HT-29 (cell line): ENCODE measurements around the gene HRAS. TPM values are rescaled to one million over a fixed set of nuclear protein-coding genes. Genes with fewer than 3 reads are reported as not detected.

Experiments used
- DNase-seq: peaks from one replicate; pipeline ENCODE4 v3.0.0-alpha.2; 2015; ENCODE audit warnings: low spot score
- total RNA-seq: library from RNA; depleted of rRNA; stranded (reverse); fragments of >200 nt; shearing (Covaris generic); gene quantifications from 2 replicates; pipeline ENCODE4 v1.2.3, GENCODE V29; 2014

HRAS gene
- total RNA-seq, 1 experiment from 2014 or later, result 259 TPM

DNA sequence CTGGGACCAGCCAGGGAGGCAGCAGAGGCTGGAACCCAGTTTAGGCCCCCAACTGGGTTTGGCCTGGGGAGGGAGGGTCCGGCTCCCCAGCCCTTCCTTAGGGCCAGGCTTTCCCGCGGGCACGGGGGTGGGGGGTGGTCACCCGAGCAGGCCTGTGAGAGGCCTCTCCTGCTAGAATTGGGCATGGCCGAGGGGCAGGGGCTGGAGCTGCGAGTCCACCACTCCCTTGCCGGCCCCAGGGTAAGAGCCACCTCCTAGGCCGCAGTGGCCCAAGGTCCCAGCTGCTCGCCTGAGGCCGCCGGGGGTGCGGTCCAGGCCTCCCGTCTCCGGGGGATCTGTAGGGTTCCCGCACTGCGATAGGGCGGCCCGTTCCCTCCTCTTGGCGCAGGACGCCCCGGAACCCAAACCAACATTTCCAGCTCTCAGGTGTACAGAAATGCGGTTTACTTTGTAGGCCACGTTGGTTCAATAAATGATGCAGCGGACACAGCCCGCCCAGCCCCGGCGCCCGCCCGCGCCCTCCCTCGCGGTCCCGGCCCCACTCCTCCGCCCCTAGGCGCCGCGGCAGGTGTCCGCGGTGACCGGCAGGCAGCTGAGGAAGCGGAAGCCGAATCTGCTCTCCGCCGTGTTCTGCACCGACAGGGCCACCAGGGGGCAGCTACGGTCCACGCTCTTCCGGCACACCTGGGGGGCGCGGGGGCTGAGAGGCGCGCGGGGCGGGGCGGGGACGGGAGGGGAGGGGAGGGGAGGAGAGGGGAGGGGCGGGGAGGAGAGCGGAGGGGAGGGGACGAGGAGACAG lies 19.3 kb upstream of the HRAS start:
- peak; percentile 81 for DNase-seq

DNA sequence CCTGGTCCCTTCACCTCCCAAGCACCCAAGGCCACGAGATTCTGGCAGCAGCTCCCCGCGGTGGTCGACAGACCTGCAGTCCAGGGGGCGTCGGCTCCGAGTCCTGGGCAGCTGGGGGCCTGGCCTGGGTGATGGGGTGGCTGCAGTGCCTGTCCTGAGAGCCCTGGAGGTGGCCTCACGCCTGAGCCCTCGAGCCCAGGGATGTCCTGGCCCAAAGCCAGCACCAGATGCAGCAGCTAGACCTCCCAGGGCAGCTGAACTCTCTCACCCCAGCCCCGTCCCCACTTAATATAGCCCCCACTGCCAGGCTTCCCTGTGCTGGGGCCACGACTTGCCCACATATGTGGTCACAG lies 18.6 kb upstream of the HRAS start:
- DNase-seq, result no peak

DNA sequence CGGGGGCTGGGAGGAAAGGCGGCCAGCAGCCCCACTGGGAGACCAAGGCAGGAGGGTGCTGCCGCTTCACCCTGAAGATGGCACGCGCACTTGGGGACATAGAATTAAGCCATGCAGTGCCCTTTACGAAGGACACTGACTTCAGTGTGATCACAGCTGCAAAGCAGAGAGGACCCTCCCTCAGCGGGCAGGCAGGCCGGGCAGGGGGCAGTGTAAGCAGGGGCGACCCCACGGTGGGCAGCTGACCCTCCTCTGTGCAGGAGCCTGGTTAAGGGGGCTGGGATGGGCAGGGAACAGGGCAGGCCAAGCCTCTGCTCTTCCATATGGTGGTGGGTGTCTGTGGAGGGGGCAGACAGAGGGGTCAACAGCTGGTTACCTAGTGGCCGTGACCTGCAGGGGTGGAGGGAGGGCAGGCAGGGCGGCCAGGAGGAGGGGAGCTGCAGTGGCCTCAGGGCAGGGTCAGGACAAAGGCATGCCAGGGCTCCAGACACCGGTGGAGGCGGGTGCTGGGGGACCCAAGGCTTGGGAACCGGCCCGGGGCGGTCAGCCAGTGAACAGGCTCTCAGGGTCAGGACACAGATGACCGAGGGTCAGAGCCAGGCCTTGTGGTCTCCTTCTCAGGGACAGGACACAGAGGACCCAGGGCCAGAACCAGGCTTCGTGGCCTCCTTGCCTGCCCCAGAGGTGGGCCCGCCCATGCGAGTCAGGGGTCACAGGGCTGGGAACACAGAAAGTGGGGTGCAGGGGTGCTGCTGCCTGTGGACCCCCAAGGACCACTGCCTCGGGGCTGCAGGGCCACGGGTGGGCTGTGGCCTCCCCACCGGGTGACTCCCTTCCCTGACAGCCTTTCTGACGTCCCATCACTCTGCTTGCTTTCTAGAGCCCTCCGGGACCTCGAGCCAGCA lies 18.0 kb upstream of the HRAS start:
- DNase-seq, result no peak

DNA sequence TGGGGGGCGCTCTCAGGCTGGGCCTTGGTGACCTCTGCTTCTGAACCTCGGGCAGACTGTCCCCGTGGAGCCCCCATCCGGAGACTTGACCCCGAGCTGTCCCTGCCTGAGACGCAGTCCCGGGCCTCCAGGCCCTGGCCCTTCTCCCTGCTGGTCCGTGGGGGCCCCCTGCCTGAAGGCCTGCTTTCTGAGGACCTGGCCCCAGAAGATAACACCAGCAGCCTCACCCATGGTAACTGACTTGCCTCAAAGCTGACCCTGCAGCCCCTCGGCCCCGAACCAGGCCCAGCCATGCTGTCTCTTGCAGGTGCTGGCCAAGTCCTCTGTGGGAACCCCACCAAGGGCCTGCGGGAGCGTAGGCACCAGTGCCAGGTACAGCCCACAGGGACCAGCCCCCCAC lies 16.2 kb upstream of the HRAS start:
- no peak for DNase-seq

DNA sequence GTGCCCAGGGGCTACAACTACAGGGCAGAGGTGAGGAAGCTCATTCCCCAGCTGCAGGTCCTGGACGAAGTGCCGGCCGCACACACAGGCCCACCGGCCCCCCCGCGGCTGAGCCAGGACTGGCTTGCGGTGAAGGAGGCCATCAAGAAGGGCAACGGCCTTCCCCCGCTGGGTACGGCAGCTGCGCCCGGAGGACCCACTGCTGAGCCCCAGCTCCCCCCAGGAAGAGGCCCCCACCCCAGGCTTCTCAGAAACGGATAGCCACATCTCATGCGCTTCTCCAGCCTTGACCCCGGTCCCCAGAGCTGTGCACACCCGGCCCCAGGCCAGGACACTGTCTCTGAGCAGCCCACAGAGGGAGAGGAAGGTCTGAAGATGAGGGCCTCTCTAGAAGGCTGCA lies 15.8 kb upstream of the HRAS start:
- no peak for DNase-seq

DNA sequence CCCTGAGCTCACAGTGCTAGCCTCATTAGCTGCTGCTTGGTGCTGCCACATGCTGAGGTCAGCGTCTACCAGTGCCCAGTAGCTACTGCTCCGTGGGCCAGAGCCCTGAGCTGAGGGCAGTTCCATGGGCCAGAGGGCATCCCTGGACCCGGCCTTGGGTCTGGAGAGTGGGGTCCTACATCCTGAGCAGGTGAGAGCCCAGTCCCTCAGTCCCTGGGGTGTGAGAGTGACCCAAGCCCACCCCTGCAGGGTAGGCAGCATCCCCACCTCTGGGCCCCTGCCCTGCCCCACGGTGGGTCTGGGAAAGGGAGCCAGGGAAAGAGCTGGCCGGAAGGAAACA lies 15.3 kb upstream of the HRAS start:
- no peak for DNase-seq

DNA sequence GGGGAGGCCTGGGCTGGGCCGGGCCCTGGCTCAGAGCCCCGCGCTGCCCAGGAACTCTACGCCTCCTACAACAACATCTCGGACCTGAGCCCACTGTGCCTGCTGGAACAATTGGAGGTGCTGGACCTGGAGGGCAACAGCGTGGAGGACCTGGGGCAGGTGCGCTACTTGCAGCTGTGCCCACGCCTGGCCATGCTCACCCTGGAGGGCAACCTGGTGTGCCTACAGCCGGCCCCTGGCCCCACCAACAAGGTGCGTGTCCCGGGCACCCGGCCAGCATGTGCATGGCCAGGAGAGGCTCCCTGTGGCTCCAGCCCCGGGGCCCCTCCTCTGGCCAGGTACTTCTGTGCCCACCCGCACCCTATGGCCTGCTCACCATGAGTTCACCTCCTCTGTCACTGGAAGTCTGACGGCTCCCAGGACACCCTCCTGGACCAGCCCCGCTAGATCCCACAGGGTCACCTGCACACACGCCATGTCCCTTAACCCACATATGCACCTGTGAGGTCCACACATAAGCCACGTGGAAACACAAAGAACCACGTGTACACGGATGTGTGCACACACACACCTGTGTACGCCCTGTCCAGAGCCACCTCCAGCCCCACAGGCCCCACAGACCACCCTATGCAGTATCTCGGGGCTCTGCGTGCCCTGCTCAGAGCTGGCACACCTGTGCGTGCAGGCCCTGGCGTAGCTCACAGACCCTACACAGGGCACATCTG lies 14.8 kb upstream of the HRAS start:
- no peak for DNase-seq

DNA sequence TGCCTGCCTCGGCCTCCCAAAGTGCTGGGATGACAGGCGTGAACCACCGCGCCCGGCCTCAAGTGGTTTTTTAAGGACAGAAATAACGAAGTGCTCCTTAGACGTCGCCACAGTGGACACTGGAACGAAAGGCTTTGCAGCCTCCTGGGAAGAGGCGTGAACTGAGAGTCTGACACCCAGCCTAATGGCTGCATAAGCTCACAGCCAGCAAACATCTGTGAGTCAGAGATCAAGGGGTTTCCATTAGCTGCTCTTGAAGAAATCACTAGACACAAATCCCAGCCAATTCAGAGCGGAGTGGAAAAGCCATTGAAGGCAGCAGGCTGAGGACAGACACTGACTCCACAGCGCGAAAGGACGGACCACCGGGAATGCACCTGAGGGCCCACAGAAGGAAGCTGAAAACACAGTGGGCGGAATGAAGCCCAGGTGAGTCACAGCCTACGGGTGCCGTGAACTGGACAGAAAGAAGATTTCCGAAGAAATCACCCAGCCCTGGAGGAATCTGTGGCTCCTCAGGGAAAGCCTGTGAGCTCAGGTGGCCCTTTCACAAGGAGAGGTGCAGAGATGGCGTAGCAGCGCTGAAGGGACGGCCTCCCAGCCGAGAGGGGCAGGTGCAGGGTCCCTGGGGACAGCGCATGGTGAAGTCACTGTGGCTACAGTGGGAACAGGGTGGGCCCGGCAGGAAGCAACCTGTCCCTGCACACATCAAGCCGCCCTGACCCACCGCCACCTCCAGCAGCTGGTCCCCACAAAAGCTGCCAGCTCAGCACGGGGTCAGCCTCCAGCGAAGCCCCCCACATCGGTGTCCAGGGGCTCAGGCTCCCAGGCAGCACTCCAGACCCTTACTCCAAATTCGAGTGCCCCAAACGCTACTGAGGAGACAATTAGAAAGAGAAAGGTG lies 13.6 kb upstream of the HRAS start:
- DNase-seq, result no peak

DNA sequence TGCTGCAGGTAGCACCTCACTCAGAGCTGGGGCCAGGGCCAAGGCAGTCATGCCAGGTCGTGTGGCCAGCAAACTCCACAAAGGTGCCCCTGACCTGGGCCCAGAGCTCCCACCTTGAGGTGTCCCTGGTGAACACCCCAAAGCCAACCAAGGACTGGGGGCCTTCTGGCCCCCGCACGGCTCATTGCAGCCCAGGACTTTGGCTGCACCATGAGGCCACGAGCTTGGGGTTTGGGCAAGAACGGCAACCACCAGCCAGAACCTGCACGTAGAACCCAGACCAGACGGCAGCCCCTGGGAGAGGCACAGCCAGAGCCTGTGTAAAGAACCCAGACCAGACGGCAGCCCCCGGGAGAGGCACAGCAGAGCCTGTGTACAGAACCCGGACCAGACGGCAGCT lies 9.8 kb upstream of the HRAS start:
- no peak for DNase-seq

DNA sequence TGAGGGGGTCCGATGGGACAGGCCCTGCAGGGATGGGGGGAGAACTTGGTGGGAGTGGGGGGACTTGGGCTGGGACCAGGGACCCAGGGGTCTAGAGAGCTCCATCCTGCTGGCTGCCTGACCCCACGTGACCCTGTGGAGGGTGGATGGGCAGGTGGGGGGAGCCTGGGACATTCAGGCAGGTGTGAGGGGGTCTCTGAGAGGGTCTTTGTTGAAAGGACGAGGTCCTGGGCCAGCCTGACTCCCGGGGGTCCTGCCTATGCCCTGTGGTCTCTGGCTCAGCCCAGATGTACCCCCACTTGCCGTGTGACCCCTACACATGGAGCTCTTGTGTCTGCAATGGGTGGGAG lies 9.4 kb upstream of the HRAS start:
- DNase-seq, result no peak

DNA sequence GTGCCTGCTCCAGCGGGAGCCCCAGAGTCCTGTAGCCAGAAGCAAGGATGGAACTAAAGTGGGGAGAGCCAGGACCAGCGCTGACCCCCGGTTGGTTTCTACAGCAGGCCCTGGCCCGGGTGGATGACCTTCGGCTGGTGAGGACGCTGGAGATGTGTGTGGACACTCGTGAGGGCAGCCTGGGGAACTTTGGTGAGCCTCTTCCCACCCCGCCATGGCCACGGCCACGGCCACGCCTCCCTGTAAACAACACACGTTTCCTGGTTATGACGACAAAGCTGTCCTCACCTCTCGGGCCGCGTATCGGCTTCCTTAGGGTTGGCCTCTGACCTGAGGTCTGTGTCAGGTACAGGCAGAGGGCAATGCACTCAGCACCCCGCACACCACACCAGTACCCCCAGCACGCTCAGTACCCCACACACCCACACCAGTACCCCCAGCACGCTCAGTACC lies 6.1 kb upstream of the HRAS start:
- no peak for DNase-seq

DNA sequence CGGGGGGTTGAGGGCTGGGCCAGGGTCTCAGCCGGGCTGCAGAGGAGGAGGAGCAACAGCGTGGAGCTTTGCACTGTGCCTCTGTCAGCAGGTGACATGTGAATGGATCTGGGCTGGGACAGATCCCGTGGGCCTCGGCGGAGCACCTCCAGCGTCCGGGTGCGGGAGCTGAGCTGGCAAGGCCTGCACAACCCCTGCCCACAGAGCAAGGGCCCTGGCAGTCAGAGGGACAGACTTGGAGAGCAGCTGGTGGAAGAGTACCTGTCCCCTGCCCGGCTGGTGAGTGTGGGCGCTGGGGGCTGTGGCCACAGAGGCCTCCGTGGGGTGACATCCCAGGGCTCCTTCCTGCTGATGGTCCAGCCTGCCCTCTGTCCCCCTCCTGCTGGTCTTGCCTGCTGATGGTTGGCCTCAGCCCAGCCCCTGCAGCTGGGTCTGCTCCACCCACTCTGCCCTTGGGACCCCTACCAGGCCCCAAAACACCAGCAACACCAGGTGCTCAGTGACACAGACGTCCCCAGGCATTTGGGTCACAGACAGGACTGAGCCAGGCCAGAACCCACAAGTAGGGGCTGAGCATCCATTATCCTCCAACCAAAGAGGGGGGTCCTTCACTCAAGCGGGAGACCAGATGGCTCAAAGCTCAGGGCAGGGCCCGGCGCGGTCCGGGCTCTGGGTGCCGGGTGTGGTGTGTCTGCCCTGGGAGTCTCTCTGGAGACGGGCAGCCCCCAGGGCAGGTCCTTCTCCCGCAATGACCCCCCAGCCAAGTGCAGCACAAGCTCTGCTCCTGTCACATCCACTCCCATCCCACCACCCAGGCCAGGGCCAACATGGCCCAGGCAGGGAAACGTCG lies 5.4 kb upstream of the HRAS start:
- no peak for DNase-seq

DNA sequence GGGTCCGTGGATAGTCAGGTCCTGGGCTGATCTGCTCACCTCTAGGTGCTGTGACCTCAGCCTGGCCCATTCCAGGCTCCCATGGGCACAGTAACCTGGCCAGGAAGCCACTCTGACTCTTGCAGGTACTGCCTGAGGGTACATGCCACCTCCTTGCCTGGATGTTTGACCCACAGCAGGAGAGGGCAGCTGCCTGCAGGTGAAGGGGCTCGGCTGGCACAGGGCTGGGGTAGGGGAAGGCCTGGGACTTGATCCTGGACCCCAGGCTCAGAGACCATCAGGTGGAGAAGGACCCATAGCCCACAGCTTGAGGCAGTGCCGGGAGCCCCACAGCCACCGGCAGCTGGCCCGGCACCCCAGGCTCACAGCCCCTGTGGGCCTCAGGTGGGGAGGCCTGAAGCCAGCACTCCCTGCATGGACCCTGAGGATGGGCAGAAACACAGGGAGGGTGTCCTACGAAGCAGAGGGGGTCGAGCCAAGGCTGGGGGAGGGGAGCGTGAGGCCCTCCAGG lies 4.7 kb upstream of the HRAS start:
- no peak for DNase-seq

DNA sequence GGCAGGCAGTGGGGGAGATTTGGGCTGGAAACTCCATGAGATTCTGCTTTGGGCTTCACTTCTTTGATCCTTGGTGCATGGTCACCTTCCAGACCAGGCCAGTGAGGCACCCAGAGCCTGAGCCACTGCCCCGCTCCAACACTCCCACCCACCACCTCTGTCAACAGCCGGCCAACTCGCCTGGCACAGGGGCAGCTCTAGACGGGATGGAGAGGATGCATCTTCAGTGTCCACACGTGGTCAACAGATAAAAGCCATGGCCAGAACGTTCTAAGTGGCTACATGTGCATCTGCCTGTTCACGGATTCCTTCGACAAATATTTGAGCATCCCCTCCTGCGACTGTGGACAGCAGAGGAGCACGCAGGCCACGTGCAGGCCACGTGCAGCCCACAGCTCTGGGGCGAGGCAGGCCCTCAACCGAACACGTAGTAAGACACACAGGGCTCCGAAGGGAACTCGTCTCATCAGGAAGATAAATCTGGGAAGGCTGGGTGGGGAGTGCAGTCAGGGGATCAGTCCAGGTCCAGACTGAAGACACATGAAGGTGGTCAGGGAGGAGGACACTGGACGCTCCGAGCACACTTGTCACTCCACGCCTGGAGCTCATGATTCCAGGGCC lies 3.2 kb upstream of the HRAS start:
- no peak for DNase-seq

DNA sequence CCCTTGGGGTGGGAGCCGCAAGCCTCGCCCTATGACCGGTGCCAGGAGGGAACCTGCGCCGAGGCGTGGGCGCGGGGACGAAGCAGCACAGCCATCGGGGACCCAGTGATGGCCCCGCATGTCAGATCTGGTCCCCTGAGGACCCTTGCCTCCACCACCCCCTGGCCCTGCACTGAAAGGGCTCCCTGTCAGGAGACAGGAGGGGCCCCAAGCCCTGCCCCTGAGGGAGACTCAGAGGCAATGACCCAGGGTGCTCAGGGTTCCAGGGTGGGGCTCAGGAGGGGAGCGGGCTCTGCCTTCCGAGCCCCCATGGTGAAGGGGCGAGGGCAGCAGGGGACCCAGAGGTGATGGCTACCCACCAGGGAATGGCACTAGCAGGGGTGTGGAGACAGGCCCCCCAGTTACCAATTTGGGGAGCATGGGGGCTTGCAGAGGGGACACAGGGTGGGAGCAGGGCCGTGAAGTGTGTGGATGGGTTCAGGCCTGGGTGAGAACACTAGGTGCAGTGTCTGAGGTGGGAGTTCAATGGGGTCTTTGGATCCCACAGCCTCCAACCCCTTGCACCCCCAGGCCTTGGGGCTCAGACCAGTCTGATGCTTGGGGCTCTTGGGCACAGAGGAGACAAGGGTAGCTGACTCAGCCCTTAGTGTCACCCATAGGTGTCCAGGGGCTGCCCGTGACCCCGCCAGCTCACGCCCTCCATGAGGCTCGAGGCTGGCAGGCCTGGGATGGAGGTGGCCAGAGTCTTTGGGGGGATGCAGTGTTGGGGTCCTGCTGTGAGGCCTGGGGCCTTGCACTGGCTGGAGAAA lies 2.5 kb upstream of the HRAS start:
- no peak for DNase-seq

DNA sequence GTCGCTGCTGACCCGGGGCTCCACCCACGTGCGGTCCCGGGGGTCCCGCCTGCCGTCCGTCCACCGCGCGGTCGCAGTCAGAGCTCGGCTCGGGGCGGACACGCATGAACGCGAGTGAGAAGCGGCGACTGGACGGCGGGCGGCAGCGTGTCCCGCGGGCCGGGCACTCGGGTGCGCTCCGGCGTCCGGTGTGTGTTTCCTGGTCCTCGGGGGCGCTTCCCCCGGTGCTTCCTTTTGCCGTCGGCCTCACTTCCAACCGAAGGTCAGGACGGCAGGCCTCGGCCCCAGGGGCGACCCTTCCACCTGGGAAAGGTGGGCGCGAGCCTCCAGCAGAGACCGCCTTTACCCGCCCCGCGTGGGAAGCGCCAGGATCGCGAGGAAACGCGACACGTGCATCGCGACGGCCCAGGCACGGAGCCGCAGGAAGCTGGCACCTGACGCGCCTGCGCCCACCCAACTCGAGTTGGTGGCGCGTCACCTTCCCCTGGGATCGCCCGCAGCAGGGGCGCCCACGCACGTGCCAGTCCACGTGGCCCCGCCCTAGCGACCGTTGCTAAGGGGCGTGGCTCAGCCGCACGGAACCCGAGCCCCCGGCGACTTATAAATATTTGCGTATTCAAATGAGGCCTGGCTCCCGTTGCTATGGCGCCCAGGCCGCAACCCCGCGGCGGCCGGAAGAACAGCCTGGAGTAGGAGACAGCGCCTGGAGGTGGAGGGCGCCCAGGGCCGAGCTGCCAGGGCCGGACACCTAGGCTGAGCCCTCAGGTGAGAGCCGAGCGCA lies 1.7 kb upstream of the HRAS start, which contains the start of gene LRRC56:
LRRC56 (plus strand) TSS at position 687 of the 781 bp plus-strand sequence. CDS start 3,158 bp downstream, outside the sequence.
- DNase-seq, result peak; percentile 96

DNA sequence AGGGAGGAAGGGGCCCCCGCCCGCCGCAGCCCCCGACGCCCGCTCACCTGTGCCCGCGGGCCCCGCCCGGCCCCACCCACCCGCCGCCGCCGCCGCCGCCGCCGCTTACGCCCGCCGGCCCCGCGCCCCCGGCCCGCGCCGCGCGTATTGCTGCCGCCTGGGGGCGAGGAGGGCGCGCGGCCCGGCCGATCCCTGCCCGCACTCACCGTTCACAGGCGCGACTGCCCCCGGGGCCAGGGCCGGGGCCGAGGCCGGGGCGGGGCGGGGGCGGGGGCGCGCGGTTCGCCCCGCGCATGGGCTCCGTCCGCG lies 212 bp downstream of the HRAS start:
- DNase-seq, result no peak
